RWPE1 (cell line): ENCODE results near the gene MID1.

Experiments
- CTCF ChIA-PET: fragments of 350-600 bp; sonication (Branson Sonifier 250); formaldehyde crosslinking; extraction: SDS; loops from one replicate; lab custom pipeline; 2021; lab: Yijun Ruan, JAX
- POLR2A ChIA-PET: fragments of 400-600 bp; formaldehyde crosslinking; extraction: SDS; loops from one replicate; lab custom pipeline; 2020; ENCODE audit warnings: antibody characterized with exemption; ENCODE audit not compliant: low non-redundant PET; lab: Yijun Ruan, JAX
- DNase-seq: peaks from one replicate; pipeline ENCODE4 v3.0.0; 2012; ENCODE audit warnings: low spot score
- H3K27ac ChIP-seq: fragments of 450-650 bp; 2 replicates; pipeline ENCODE4 v1.5.1; 2017
- TF ChIP-seq, protein P1 (sequence below): fragments of 450-650 bp; conservative IDR thresholded peaks from 2 replicates; pipeline ENCODE4 v1.5.1; 2017; ENCODE audit warnings: low read depth, mild to moderate bottlenecking

Gene MID1, protein sequence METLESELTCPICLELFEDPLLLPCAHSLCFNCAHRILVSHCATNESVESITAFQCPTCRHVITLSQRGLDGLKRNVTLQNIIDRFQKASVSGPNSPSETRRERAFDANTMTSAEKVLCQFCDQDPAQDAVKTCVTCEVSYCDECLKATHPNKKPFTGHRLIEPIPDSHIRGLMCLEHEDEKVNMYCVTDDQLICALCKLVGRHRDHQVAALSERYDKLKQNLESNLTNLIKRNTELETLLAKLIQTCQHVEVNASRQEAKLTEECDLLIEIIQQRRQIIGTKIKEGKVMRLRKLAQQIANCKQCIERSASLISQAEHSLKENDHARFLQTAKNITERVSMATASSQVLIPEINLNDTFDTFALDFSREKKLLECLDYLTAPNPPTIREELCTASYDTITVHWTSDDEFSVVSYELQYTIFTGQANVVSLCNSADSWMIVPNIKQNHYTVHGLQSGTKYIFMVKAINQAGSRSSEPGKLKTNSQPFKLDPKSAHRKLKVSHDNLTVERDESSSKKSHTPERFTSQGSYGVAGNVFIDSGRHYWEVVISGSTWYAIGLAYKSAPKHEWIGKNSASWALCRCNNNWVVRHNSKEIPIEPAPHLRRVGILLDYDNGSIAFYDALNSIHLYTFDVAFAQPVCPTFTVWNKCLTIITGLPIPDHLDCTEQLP

DNA sequence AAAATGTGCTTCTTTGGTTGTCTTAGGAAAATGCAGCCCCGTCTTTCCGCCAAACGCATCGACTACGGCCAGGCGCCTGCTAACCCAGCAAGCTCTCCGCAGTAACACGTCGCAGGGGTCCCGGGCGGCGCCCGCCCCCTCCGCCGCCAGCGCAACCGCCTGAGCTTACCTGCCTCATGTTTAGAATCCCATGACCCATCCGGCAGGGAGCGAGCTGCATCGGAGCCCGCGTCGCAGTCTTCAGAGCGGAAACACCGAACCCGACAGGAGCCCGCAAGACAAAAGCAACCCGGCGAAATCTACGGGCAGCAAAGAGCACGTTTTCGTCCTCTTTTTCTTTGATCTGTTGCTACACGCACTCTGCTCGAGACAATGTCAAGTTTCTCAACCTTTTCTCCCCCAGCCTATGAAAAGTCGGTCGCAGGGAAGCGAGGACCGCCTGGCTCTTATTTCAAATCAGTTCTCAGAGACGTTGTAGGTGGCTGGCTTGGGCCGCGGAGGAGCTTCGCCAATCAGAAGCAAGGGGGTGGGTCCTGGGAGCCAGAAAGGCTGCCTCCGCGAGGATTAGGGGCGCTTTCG lies at the start of gene MID1:
Gene MID1 (minus strand): TSS at position 465 of the 579 bp plus-strand sequence. CDS start 53,038 bp downstream, outside the sequence.
- DNase-seq = peak; percentile 67
- TF ChIP-seq, protein P1, sequence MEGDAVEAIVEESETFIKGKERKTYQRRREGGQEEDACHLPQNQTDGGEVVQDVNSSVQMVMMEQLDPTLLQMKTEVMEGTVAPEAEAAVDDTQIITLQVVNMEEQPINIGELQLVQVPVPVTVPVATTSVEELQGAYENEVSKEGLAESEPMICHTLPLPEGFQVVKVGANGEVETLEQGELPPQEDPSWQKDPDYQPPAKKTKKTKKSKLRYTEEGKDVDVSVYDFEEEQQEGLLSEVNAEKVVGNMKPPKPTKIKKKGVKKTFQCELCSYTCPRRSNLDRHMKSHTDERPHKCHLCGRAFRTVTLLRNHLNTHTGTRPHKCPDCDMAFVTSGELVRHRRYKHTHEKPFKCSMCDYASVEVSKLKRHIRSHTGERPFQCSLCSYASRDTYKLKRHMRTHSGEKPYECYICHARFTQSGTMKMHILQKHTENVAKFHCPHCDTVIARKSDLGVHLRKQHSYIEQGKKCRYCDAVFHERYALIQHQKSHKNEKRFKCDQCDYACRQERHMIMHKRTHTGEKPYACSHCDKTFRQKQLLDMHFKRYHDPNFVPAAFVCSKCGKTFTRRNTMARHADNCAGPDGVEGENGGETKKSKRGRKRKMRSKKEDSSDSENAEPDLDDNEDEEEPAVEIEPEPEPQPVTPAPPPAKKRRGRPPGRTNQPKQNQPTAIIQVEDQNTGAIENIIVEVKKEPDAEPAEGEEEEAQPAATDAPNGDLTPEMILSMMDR = no peak
- POLR2A ChIA-PET = no interaction called here
- H3K27ac ChIP-seq = peak within 1 kb of the TSS; percentile 94
- CTCF ChIA-PET = interaction anchor here (0.7 to 1.1 kb wide), 2 partner anchors 16 to 430 kb away, joined by 3 read pairs; no protein-coding TSS in a partner anchor

DNA sequence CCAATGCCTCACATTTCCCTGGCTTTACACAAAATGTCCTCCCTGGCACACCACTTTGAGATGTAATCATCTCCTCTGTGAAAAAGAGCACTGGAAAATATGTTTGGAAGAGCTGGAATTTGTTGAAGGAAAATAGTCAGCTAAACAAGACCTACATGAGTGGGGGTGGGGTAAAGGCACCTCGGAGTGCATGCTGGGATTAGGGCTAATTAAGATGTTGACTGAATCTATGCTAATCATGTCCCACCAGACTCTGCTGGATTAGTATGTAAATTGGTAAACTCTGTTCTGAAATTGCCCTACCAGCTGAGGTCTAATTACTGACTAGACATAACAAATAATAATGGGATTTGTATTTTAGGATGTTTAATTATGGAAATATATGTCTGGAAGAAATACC lies 46.8 kb upstream of the MID1 start:
- ChIA-PET POLR2A (no interaction called here), CTCF (interaction anchor here (0.6 kb wide), 1 partner anchor 386 kb away, joined by 3 read pairs; no protein-coding TSS in a partner anchor)
- TF ChIP-seq, protein P1 = no peak
- DNase-seq = no peak
- no peak overlapping the region for H3K27ac ChIP-seq

DNA sequence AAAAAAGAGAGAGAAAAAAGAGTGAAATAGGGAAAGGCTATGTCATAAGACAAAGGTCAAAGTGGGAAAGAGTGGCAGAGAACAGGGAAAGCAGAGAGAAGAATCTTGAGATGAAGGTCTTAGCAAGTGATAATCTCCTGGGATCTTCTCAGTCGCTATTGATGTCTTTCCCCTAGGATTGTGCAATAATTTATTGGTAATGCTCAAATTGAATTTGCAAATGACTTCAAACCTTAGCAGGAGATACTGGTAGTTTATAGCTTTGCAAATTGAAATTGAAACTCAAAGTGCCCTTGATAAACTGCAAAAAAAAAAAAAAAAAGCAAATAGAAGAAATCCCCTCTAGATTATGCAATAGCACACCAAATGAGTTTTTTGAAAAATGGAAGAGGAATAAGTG lies 45.7 kb upstream of the MID1 start:
- ChIA-PET POLR2A (no interaction called here), CTCF (no interaction called here)
- no peak overlapping the region for H3K27ac ChIP-seq
- TF ChIP-seq, protein P1 = no peak
- no peak for DNase-seq

- ChIA-PET CTCF (no interaction called here), POLR2A (no interaction called here)
- no peak overlapping the region for H3K27ac ChIP-seq
- TF ChIP-seq, protein P1 = no peak
- DNase-seq = no peak
Measured at GRCh38 chrX:10665681-10666080, 45.3 kb upstream of the MID1 start.

GRCh38 chrX:10660171-10660570 lies 39.8 kb upstream of the MID1 start:
- ChIA-PET POLR2A (no interaction called here), CTCF (no interaction called here)
- no peak for DNase-seq
- no peak overlapping the region for H3K27ac ChIP-seq
- TF ChIP-seq, protein P1 = no peak

DNA sequence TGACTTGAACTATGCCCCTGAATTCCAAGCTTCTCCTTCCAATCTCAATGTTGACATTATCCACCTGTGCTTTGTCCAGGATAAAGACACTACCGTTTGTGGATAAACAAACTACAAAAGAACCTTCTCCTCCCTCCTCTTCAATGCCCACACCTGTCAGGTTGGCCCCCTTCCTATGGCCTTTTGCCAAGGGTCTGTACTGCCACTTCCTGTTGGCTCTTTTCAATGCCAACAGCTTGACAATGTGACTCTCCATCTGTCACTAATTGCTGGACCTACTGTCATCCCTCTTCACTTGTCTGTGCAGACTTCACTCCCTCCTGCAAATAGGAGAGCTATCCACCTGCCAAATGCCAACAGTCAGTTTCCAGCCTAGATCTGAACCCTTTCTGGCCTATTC lies 35.8 kb upstream of the MID1 start:
- H3K27ac ChIP-seq = no peak overlapping the region
- no peak for DNase-seq
- TF ChIP-seq, protein P1 = no peak
- POLR2A ChIA-PET = no interaction called here
- CTCF ChIA-PET = no interaction called here
